Glomerular visceral epithelial cell (primary cell): ENCODE results near the gene FBXL17.
"Not testable (repeated sequence)": the region's sequence is repeated elsewhere in the genome, so short reads cannot be mapped to it uniquely, and the experiment has no call there.

Source experiments
- DNase-seq: peaks from one replicate; pipeline ENCODE4 v3.0.0-alpha.2; 2016; ENCODE audit errors: extremely low spot score

FBXL17 gene

DNA sequence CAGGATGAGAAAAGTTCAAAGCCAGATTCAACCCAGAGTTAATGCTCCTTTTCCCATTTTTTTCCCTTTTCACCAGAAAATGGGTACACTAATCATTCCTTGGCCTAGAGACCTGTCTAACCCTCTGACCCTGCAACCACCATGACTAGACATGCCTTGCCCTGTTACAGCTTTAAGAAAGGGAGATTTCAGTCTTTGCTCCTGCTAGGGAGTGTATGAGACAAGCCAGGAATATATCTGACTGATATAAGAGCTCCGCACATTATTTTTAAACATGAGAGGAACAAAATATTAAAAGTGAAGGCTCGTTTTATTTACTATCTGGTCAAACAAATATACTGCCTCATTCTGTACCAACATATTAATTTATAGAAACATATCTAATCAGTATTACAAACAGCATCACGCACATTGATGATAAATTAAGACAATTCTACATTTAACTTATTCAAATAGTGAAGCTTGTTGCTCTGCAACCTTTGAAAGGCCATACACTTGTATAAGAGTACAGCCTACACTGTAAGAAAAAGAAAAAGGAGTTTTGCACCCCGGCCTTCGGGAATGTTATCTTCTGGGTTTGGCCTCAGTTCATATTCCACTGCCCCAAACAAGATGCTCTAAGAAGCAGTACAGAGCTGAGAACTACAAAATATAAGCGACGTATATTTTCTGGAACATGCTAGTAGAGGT lies 132.7 kb downstream of the FBXL17 start:
- no peak for DNase-seq

DNA sequence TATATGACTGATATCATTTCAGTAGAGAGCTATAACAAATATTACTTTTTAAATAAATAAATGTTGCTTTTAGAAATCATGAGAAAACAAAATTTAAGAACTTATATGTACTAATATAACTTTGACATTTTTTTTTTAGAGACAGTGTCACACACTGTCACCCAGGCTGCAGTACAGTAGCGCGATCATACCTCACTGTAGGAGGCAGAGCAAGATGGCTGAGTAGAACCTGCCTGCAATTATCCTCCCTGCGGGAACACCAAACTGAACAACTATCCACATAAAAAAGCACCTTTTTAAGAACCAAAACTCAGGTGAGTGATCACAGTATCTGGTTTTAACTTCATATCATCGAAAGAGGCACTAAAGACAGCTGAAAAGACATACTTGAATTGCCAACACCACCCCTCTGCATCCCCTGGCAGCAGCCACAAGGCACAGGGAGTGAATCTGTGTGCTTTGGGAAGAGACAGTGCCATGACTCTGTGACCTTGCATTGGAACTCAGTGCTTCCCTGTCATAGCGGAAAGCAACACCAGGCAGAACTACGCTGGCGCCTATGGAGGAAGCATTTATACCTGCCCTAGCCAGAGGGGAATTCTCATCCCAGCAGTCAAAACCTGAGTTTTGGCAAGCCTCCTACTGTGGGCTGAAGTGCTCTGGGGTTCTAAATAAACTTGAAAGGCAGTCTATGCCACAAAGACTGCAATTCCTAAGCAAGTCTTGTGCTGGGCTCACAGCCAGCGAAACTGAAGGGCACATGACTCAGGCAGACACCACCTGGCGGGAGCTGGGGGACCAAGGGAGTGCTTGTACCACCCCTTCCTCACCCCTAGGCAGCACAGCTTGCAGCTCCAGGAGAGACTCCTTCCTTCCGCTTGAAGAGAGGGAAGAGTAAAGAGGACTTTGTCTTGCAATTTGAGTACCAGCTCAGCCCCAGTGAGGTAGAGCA lies 142.7 kb downstream of the FBXL17 start:
- DNase-seq = peak; percentile 33

DNA sequence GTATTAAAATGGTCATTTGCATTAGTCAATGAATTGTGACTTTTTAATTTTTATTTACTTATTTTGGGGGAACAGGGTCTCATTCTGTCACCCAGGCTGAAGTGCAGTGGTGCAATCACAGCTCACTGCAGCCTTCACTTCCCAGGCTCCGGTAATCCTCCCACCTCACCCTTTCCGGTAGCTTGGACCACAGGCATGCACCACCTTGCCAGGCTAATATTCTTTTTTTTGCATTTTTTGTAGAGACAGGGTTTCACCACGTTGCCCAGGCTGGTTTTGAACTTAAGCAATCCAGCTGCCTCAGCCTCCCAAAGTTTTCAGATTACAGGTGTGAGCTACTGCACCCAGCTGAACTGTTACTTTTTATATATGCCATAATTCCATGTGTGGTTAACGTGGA lies 143.4 kb downstream of the FBXL17 start:
- DNase-seq = no peak

DNA sequence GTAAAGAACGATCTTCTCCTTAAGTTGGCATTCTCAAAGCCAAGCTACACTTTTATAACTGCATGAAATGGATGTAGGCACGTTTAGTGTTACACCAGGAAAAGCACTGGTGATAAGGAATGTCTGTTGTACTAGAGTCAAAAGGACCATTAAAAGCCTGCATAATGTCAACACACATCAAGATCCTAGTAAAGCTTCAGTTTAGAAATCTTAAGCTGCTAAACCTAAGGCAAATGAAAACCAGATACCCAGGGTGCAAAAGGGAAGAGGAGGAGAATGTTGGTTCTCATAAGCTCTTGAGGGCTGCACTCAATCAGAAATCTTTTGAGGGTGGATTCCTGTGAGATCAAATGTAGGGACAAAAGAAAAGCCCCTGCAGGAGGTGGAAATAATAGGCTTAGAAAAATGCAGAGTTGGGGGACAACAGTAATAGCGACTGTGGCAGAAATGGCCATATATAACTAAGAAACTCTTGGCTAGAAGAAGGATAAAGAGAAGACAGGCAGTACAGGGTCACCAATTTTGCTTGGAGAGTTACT lies 148.2 kb downstream of the FBXL17 start:
- DNase-seq = no peak

DNA sequence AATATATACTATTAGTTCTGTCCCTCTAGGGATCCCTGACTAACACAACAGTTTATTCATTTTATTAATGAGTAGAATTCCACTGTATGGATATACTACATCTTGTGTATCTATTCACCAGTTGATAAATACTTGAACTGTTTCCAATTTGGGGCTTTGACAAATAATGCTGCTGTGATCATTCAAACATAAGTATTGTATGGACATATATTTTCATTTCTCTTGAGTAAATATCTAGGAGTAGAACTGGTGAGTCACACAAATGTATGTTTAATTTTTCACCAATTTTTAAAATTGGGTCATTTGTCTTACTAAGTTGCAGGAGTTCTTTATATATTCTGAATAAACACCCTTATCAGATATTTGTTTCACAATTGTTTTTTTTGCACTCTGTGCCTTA lies 149.1 kb downstream of the FBXL17 start:
- DNase-seq = no peak

DNA sequence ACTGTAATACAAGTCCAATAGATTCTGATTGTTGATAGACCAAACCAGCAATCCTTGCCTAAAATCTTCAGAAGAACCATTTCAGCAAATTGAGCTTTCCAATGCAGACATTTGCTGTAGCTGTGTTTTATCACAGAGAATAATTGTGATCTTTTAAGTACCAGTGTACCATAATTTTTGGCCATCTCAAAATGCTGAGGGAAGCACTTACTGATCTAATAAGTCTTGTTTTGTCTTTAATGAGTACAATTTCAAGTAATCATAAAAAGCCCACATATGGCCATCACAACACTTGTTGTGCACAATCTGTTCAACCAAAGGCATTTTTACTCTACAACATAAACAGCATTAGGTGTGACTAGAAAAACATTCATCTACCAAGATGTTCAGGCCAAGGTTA lies 159.9 kb downstream of the FBXL17 start:
- no peak for DNase-seq

DNA sequence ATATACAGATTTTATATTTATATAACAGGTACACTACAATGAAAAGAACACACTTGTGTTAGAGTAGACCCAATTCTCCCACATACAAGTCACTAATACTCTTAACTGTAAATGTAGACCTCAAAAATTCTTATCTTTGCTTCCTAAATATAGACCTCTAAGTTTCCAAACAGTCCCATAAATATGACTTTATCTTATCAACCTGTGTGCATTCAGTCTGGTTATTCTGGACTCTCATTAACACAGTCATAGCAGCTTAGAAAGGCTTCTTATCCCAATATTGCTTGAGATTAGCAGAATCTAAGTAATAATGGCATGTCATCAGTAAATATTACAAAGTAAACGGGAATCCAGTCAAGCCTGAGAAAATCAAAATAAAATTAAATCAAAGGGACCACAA lies 161.1 kb downstream of the FBXL17 start:
- DNase-seq = no peak

DNA sequence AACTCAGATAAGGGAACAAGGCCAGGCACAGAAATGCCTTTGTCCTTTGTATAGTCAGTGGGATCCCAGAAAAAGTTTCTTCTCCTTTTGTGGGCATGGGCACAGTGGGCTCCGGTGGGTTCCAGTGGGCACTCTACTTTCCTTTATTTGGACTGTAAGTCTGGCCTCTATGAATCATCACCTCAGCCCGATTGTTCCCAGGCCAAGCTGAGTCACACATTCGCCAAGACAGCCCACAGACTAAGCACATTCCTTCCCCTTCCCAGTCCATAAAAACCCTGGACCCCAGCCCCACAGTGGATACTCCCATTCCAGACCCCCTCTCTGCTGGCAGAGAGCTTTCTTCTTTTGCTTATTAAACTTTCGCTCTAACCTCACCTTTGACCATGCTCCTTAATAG lies 165.0 kb downstream of the FBXL17 start:
- peak; percentile 49 for DNase-seq

DNA sequence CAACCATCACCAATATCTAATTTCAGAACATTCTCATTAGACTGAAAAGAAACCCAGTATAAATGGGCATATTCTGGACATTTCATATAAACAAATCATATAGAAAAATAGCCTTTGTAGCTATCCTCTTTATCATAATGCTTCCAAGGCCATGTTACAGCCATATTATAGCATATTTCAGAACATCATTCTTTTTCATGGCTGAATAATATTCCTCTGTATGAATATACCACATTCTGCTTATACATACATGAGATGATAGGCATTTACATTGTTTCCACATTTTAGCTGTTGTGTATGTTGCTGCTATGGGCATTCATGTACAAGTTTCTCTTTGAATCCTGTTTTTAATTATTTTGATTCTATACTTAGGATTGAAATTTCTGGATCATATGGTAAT lies 167.0 kb downstream of the FBXL17 start:
- DNase-seq = no peak

DNA sequence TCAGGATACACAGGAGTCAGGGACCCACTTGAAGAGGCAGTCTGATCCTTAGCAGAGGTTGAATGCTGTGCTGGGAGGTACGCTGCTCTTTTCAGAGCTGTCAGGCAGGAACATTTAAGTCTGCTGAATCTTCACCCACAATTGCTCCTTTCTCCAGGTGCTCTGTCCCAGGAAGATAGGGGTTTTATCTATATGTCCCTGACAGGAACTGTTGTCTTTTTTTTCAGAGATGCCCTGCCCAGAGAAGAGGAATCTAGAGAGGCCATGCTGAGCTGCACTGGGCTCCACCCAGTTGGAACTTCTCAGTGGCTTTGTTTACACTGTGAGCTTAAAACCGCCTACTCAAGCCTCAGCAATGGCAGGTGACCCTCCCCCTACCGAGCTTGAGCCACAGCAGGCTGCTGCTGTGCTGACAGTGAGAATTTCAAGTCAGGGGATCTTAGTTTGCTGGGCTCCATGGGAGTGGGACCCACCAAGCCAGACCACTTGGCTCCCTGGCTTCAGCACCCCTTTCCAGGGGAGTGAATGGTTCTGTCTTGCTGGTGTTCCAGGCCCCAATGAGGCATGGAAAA lies 169.0 kb downstream of the FBXL17 start:
- no peak for DNase-seq

DNA sequence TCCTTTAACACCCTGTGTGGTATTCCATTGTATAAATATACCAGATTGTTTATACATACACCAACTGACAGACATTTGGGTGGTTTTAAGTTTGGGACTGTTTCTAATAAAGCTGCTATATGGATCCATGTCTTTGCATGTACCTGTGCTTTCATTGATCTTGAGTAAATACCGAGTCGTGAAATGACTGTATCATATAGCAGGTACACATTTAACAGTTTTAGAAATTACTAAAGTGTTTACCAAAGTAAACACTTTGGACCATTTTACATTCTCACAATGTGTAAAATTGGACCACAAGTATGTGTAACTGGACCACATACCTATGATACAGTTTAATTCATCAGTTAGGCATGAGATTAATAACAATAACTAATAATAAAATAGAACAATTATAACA lies 175.2 kb downstream of the FBXL17 start:
- DNase-seq = no peak

DNA sequence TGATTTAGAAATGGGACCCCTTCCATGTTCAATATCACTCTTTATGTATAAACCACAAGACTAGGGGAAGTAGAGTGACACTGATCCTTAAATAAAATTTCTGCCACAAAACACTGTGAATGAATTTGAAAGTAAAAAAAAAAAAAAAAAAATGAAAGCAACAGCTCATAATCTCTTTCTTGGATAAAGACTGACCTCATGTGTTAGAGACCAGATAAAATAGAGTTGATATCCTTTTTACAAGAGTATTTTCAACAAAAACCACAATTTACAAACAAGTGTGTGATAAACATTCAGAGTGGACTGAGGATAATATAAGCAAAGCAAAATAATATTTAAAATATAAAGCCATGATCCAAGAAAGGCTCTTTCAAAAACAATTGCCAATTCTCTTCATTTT lies 180.2 kb downstream of the FBXL17 start:
- DNase-seq = no peak

DNA sequence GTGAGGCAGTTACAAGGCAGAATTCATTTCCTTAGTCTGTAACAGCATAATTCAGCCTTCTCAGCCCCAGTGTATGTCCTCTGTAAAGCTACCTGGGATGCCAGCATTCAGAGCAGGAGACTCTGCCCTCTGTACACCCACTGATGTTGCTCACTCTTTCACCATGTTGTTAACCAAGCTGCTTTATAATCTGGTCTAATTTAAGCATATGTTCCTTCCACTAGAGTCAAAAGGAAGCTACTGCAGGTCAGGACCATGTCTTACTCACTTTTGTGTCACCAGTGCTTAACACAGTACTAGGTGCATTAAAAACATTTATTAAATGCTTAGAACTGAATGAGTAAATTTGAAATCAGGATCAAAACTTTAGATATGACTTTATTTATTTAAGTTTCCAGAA lies 185.6 kb downstream of the FBXL17 start:
- DNase-seq = no peak

DNA sequence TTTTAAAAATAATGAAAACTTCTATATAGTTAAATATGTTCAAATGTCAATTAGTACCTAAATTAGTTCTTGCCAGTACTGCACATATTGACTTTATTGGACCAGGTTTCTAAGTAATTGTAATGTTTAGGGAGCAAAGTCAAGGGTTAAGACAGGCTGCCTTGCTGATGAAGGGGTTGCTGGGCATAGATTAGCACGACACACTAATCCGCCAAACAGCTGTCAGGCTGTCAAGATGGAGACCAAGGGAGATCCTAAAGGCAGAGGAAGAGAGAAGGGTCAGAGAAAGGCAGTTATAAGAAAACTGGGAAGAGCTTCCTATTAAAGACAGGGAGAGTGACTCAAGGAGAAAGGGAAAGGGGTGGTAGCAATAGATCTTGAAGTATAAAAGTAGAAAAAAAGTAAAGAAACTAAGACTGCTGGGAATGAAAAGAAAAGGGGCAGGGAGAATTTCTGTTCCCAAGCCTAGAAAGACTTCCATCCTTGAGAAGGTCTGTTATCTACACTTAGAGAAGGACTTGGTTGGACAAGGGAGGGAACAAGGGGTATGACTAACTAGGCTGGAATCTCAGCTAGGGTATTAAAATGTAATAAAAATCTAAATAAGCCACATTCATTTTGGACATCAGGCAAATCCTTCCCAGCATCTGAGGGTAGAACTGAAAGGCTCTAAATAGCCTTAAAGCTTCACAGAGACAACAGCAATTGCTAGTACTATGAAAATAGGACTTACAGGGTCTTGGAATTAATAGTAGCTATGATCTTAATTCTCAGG lies 188.7 kb downstream of the FBXL17 start:
- DNase-seq = peak; percentile 40

DNA sequence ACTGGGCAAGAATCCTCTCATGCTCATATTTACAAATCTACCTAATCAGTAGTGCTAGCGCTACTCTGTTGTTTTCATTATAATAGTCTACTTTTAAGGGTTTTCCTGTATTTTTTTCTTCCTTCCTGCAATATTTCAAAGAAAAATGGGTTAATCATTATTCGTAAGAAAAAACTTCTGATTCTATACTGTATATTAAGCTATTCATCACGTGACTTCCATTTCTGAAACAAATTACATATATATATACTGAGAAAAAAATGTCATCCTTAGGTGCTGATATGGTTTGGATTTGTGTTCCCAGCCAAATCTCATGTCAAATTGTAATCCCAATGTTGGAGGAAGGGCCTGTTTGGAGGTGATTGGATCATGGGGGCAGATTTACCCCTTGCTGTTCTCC lies 197.0 kb downstream of the FBXL17 start:
- no peak for DNase-seq

DNA sequence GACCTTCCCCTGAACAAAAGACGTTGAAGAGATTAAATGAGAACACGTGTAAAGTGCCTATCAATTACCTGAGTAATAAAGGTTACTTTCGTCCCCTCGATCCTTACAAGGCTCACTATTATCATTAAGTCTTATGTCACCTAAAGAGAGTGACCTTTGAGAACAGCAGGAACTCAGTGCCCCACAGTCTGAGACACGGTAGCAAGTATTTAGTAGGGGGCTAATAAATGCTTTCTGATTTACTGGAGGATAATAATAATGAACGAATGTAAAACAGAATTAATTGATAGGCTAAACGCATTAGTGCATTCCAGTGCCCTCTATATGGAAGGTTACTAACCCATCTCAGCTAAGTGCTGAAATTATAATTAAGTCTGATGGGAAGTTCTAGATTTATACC lies 199.9 kb downstream of the FBXL17 start:
- DNase-seq = no peak

DNA sequence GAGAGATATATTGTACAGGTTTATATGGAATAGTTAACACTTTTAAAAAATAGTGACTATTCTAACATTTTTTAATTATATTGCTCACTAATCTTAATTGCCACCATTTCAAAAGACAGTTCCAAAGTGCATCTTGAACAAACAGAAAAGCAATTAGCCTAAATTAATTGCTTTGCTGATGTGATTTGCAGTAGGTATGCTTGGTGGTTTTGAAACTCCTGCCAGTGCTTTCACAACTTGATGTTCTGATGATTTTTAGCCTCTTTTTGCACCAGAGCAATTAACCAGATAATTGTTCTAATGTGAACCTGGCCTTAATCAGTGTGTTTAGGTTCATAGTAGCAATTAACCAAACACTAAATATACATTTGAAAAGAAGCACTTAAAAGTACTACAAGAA lies 207.6 kb downstream of the FBXL17 start:
- no peak for DNase-seq

DNA sequence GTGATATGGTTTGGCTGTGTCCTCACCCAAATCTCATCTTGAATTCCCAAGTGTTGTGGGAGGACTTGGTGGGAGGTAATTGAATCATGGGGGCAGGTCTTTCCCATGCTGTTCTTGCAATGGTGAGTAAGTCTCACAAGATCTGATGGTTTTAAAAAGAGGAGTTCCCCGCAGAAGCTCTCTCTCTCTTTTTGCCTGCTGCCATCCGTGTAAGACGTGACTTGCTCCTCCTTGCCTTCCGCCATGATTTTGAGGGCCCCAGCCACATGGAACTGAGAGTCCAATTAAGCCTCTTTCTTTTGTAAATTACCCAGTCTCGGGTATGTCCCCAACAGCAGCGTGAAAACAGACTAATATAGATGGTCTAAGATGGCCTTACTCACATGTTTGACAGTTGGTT lies 210.1 kb downstream of the FBXL17 start:
- DNase-seq = no peak

DNA sequence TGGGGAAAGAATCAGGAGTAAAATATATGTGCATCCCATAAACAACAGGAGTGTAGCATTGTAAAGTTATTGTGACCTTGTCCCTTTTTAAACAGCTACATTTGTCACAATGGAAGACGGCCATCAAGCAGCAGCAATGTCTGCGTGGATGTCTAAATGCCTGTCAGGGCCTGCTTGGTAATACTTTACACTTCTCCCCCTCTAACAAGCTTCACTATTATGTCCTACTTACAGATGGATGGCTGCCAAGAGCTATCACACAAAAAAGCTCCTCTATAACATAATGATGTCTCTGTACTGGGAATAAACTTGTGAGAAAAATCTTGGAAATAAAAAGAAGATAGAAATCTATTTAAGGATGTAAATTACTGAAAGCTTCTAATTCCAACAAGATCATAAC lies 213.0 kb downstream of the FBXL17 start:
- no peak for DNase-seq

DNA sequence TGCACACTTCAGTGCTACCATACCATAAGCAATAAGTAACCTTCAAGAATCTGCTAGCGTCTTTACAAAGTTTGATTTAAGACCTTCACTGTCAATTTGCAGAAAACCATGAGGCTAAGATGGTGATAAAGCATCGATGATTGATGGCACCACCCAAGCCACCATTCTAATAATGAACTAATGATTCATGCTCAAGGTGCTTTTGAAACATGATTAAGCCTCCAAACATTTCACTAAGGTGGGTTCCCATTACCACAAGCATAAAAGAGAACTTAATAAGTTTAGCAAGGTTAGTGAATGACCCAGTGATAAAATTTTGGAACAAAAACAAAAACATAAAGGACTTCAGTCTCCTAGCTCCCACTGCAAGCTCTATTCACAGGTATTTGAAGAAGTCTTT lies 214.7 kb downstream of the FBXL17 start:
- DNase-seq = peak; percentile 17

DNA sequence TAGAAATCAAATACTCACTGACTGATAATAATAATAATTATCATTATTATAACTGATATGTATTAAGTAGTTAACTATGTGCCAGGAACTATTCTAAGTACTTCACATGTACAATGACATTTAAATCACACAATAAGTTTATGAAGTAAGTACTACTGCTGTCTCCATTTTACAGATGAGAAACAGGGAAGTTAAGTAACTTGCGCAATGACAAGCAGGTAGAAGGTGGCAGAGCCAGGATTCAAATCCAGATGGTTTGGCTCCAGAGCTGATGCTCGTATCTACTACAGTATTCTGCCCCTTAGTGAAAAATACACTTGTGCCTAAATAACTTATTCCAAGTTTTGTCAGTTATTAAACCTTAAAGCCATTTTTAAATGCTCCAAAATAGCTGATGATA lies 217.3 kb downstream of the FBXL17 start:
- DNase-seq = no peak

DNA sequence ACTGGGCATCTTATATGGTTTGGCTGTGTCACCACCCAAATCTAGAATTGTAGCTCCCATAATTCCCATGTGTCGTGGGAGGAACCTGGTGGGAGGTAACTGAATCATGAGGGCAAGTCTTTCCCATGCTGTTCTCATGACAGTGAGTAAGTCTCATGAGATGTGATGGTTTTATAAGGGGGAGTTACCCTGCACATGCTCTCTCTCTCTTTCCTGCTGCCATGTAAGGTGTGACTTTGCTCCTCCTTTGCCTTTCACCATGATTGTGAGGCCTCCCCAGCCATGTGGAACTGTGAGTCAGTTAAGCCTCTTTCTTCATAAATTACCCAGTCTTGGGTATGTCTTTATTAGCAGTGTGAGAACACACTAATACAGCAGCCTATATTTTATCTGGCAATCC lies 229.0 kb downstream of the FBXL17 start:
- not testable (repeated sequence) for DNase-seq
